ENCODE results near the gene DYSF. TPM values are rescaled to one million over a fixed set of nuclear protein-coding genes. Genes with fewer than 3 reads are reported as not detected.

DYSF gene
- total RNA-seq, 1 experiment from 2014 or later = 17.2 TPM

- H3K4me1 ChIP-seq (replicated peaks) = no peaks in the 10 kb centered on the region; the same call in 1 of the 2 replicates
Measured at GRCh38 chr2:71609029-71609428, 155.7 kb downstream of the DYSF start.

GRCh38 chr2:71609441-71609840 lies 156.1 kb downstream of the DYSF start:
- H3K27me3 ChIP-seq (replicated peaks) = no peaks in the 10 kb centered on the region
- H3K4me3 ChIP-seq = no peak overlapping the region
- H3K4me1 ChIP-seq (replicated peaks) = no peaks in the 10 kb centered on the region; the same call in 1 of the 2 replicates
- DNase-seq (ENCODE audit: low read depth in 1 of 2, low spot score in 2 of 2) = peak in 1 of 2 experiments; percentile 29
- H3K27ac ChIP-seq = no peak overlapping the region
- peaks cover 9% of the 10 kb centered on the region for H3K36me3 ChIP-seq
- H3K9me3 ChIP-seq (replicated peaks) = no peaks in the 10 kb centered on the region

More at GRCh38 chr2:71609029-71609428, 155.7 kb downstream of the DYSF start:
- Histone ChIP-seq H3K9me3 (replicated peaks) (no peaks in the 10 kb centered on the region), H3K36me3 (peaks cover 6% of the 10 kb centered on the region), H3K4me3 (no peak overlapping the region), H3K27me3 (replicated peaks) (no peaks in the 10 kb centered on the region), H3K27ac (no peak overlapping the region)
- peak in 1 of 2 experiments; percentile 21 for DNase-seq (ENCODE audit: low read depth in 1 of 2, low spot score in 2 of 2)

DNA sequence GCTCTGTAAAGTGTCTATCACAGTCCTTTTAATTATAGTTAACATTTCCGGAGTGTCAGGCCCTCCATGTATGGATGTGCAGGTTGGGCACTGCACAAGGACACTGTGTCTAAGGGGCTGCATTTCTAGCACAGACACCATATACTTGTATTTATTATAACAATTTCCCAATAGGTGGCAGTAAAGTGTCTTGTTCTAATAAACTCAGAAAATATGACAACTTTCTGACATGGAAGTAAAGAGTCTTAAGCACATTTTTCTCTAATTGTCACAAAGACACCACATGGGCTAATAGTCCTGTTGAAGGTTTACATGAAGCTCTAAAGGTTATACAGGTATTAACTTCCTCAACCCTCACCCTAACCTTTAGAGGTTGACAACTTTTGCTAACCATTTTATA lies 156.6 kb downstream of the DYSF start:
- H3K27ac ChIP-seq = no peak overlapping the region
- DNase-seq (ENCODE audit: low read depth in 1 of 2, low spot score in 2 of 2) = peak; percentile 12 to 52

GRCh38 chr2:71610671-71611070 lies 157.3 kb downstream of the DYSF start:
- Histone ChIP-seq H3K36me3 (peaks cover 9% of the 10 kb centered on the region), H3K4me1 (replicated peaks) (no peaks in the 10 kb centered on the region; the same call in 1 of the 2 replicates), H3K9me3 (replicated peaks) (no peaks in the 10 kb centered on the region), H3K27me3 (replicated peaks) (no peaks in the 10 kb centered on the region), H3K4me3 (no peak overlapping the region), H3K27ac (no peak overlapping the region)
- DNase-seq (ENCODE audit: low read depth in 1 of 2, low spot score in 2 of 2) = peak in 1 of 2 experiments; percentile 33

More for the DNA sequence above, 156.6 kb downstream of the DYSF start:
- Histone ChIP-seq H3K27me3 (replicated peaks) (no peaks in the 10 kb centered on the region), H3K36me3 (peaks cover 9% of the 10 kb centered on the region), H3K4me1 (replicated peaks) (no peaks in the 10 kb centered on the region; the same call in 1 of the 2 replicates), H3K4me3 (no peak overlapping the region), H3K9me3 (replicated peaks) (no peaks in the 10 kb centered on the region)

- peak in 1 of 2 experiments; percentile 32 for DNase-seq (ENCODE audit: low read depth in 1 of 2, low spot score in 2 of 2)
- Histone ChIP-seq H3K4me3 (no peak overlapping the region), H3K27ac (no peak overlapping the region), H3K36me3 (peaks cover 9% of the 10 kb centered on the region), H3K4me1 (replicated peaks) (no peaks in the 10 kb centered on the region; the same call in 1 of the 2 replicates), H3K9me3 (replicated peaks) (no peaks in the 10 kb centered on the region), H3K27me3 (replicated peaks) (no peaks in the 10 kb centered on the region)
Measured at GRCh38 chr2:71611247-71611646, 157.9 kb downstream of the DYSF start.

DNA sequence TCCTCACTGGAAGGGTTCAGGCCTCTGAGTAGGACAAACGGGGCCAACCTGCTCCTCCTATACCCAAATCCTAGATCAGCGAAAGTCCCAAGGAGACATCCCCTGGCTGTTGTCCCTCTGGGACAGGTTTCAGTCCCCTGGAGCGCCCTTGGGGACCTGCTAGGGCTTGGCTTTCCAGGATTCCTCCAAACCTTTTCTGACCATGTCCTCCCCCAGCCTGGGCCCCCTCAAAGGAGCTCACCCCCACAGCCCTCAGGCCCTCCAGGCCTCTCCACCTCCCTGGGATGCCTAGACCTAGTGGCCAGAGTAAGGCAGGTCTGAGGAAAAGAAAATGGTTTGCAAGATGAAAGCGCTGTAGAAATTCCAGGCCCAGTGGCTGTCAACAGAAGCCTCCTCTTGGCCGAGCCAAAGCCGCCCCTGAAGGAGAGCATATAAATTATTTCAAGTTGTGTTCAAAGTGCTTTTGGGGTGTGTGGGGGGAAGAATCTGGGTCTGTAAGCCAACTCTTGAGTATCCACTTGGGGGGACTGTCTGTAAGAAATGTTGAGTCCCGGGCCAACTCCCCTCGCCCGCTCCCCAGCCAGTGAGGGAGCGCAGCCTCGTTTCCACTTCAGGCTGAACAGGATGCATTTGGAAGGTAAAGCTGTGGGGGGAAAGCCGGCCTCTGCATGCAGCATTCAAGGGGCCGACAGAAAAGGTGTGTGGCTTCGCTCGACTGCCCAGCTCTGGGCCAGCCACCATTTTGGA lies 158.6 kb downstream of the DYSF start:
- Histone ChIP-seq H3K36me3 (peaks cover 9% of the 10 kb centered on the region), H3K9me3 (replicated peaks) (no peaks in the 10 kb centered on the region), H3K4me3 (no peak overlapping the region), H3K4me1 (replicated peaks) (no peaks in the 10 kb centered on the region; the same call in 1 of the 2 replicates), H3K27ac (no peak overlapping the region), H3K27me3 (replicated peaks) (no peaks in the 10 kb centered on the region)
- peak in 1 of 2 experiments; percentile 31 for DNase-seq (ENCODE audit: low read depth in 1 of 2, low spot score in 2 of 2)

DNA sequence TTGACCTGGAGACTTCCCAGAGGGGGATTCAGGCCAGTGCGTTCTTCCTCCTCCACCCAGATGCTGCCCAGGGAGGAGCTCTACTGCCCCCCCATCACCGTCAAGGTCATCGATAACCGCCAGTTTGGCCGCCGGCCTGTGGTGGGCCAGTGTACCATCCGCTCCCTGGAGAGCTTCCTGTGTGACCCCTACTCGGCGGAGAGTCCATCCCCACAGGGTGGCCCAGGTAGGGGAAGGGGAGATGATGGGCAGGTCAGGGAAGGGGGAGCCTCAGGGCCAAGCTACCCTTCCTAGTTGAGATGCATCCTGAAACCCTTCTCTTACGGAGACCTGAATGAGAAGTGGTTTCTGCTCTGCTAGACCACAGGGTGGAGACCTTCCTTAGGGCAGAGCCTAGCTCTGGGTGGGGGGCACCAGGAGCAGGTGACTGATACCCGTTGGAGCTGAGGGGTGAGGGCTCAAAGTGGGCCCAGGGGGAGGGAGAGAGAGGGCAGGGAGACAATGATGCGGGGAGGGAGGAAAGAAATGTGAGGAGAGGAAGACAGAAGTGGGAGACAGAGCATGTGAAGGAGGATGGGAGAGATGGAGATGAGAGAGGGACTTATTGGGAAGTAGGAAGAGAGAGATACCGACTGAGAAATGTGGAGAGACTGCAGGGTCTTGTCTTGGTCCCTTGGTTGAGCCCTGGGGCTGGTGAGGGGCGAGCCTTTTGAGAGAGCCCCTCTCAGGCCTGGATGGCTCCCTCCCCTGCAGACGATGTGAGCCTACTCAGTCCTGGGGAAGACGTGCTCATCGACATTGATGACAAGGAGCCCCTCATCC lies 159.4 kb downstream of the DYSF start:
- Histone ChIP-seq H3K4me3 (no peak overlapping the region), H3K27ac (no peak overlapping the region), H3K4me1 (replicated peaks) (no peaks in the 10 kb centered on the region; the same call in 1 of the 2 replicates), H3K36me3 (peaks cover 9% of the 10 kb centered on the region), H3K9me3 (replicated peaks) (no peaks in the 10 kb centered on the region), H3K27me3 (replicated peaks) (no peaks in the 10 kb centered on the region)
- DNase-seq (ENCODE audit: low read depth in 1 of 2, low spot score in 2 of 2) = peak in 1 of 2 experiments; percentile 30

- Histone ChIP-seq H3K4me3 (no peak overlapping the region), H3K36me3 (peaks cover 9% of the 10 kb centered on the region), H3K27me3 (replicated peaks) (no peaks in the 10 kb centered on the region), H3K27ac (no peak overlapping the region), H3K9me3 (replicated peaks) (no peaks in the 10 kb centered on the region), H3K4me1 (replicated peaks) (no peaks in the 10 kb centered on the region; the same call in 1 of the 2 replicates)
- DNase-seq (ENCODE audit: low read depth in 1 of 2, low spot score in 2 of 2) = peak in 1 of 2 experiments; percentile 30
Measured at GRCh38 chr2:71613403-71613952, 160.1 kb downstream of the DYSF start.

- no peaks in the 10 kb centered on the region for H3K9me3 ChIP-seq (replicated peaks)
- no peaks in the 10 kb centered on the region; the same call in 1 of the 2 replicates for H3K4me1 ChIP-seq (replicated peaks)
- H3K36me3 ChIP-seq = peaks cover 9% of the 10 kb centered on the region
- no peaks in the 10 kb centered on the region for H3K27me3 ChIP-seq (replicated peaks)
- DNase-seq (ENCODE audit: low read depth in 1 of 2, low spot score in 2 of 2) = peak in 1 of 2 experiments; percentile 33
- H3K4me3 ChIP-seq = no peak overlapping the region
- H3K27ac ChIP-seq = no peak overlapping the region
Measured at GRCh38 chr2:71613953-71614925, 160.9 kb downstream of the DYSF start.

DNA sequence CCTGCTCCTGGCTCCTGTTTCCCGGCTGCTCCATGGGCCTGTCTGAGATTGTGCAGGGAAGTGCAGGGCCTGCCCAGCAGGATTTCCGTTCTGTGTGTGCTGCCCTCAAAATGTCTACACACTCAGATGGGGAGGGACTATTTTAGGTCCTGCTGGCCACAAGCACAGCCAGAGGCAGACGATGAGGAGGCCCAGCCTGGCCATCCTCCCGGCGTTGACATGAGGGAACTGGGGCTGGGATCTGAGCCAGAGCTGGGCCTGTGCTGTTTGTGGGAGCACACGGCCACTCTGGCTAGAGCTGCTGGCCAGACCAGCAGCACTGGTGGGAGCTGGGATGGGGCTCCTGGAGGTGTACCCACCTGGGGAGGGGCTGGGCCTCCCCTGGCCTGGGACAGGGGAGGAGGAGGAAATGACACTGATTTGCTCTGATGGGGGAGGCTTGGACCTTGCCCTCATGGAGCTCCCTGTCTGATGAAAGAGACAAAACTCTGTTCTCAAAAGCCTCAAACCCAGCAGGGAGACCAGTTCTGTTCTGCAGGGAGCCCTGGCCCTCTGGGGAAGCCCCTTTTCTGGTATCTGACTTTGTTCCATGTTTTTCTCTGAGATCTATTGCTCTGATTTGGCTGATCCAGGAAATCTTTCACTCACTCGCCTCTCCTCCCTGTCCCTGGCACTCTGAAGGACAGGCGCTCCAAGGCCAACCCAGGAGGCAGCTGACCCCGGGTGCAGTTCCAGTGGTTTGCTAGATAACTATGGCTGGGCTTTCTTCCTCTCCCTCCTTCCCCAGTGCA lies 161.8 kb downstream of the DYSF start:
- Histone ChIP-seq H3K36me3 (peaks cover 9% of the 10 kb centered on the region), H3K27me3 (replicated peaks) (no peaks in the 10 kb centered on the region), H3K9me3 (replicated peaks) (no peaks in the 10 kb centered on the region), H3K27ac (no peak overlapping the region), H3K4me1 (replicated peaks) (no peaks in the 10 kb centered on the region), H3K4me3 (no peak overlapping the region)
- DNase-seq (ENCODE audit: low read depth in 1 of 2, low spot score in 2 of 2) = no peak

DNA sequence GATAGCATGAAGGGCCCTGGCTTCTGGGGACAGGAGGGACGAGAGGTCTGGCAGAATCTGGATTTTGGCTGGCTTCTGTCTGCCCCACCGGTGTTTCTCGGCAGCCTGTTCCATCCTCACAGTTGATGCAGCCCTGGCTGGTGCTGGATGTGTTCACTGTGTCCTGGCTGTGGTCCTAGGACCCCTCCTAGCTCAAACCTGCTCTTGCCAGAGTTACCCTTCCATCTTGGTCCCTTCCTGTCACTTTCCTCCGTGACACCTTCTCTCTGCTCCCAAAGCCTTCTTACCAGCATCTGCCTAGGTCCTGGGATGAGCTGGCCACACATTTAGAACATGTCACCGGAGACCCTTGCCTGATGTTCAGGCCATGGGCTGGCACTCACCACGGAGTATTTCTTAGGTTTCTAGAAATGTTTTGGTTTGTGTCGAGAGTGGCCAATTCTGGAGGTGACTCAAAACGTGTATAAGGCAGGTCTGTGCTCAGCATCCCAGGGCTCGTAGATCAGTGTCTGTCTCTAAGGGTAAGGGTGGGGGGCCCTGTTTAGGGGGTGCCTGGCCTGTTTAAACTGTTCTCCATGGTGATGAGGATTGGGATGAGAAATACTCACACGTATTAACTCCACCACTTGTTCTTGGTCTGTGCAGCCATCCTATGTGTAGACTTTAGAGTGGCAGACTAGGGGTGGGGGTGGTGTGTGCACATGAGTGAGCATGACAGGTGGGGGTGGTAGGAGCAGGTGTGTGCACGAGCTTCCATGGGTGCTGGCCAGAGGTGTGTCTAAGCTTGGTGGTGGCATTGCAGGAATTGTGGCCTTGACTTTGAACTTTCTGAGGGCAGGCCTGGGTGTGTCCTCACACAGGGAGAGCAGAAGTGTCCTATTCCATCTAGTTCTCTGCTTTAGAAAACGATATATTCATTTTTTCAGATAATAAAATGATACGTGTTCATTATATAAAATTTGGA lies 162.7 kb downstream of the DYSF start:
- Histone ChIP-seq H3K4me1 (replicated peaks) (no peaks in the 10 kb centered on the region), H3K36me3 (peaks cover 8% of the 10 kb centered on the region), H3K4me3 (no peak overlapping the region), H3K27ac (no peak overlapping the region), H3K27me3 (replicated peaks) (no peaks in the 10 kb centered on the region), H3K9me3 (replicated peaks) (no peaks in the 10 kb centered on the region)
- peak in 1 of 2 experiments; percentile 35 for DNase-seq (ENCODE audit: low read depth in 1 of 2, low spot score in 2 of 2)
